GM12875 (cell line): ENCODE data around the gene USP5.

ENCODE experiments used
- H3K4me3 ChIP-seq: one replicate; pipeline ENCODE4 v1.5.1; 2011; ENCODE audit warnings: low read depth, low read length, control low read depth
- CTCF ChIP-seq: IDR thresholded peaks from 2 replicates; pipeline ENCODE4 v1.5.1; 2011; ENCODE audit warnings: low read depth, mild to moderate bottlenecking, control low read depth, inconsistent platforms, low read length, moderate library complexity, borderline replicate concordance; ENCODE audit not compliant: insufficient read depth

The USP5 gene

DNA sequence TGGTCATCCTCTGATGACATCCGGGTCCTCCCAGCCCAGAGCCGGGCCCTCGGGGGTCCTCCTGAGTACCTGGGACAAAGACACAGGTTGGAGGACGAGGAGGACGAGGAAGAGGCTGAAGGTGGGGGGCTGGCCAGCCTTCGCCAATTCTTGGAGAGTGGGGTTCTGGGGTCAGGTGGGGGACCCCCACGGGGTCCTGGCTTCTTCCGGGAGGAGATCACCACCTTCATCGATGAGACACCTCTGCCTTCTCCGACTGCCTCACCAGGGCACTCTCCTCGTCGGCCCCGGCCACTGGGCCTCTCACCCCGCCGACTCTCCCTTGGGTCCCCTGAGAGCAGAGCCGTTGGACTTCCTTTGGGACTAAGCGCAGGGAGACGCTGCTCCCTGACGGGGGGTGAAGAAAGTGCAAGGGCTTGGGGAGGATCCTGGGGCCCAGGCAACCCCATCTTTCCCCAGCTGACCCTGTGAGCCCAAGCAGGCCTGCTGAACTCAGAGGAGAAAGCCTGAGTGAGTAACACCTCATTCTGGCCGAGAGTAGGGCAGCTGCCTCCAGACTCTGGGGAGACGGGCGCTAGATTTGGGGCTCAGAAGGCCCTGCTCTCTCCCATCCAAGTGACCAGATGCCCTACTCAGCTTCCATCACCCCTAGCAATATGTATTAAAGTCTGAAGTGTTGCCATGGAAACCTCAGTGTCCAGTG lies 25.1 kb upstream of the USP5 start:
- H3K4me3 ChIP-seq, result no peak overlapping the region
- no peak for TF ChIP-seq CTCF

GRCh38 chr12:6827437-6827911 lies 24.5 kb upstream of the USP5 start:
- no peak overlapping the region for H3K4me3 ChIP-seq
- TF ChIP-seq CTCF, result no peak

GRCh38 chr12:6827982-6828780 lies 23.8 kb upstream of the USP5 start, which contains the start of gene P3H3:
P3H3 (plus strand) TSS chr12:6828407; CDS start chr12:6828441, 34 bp downstream.
- TF ChIP-seq CTCF, result no peak
- peak within 1 kb of the TSS; percentile 45 for H3K4me3 ChIP-seq

GRCh38 chr12:6828781-6829535 lies 23.0 kb upstream of the USP5 start:
- TF ChIP-seq CTCF, result no peak
- peak overlapping the region; percentile 45 for H3K4me3 ChIP-seq

DNA sequence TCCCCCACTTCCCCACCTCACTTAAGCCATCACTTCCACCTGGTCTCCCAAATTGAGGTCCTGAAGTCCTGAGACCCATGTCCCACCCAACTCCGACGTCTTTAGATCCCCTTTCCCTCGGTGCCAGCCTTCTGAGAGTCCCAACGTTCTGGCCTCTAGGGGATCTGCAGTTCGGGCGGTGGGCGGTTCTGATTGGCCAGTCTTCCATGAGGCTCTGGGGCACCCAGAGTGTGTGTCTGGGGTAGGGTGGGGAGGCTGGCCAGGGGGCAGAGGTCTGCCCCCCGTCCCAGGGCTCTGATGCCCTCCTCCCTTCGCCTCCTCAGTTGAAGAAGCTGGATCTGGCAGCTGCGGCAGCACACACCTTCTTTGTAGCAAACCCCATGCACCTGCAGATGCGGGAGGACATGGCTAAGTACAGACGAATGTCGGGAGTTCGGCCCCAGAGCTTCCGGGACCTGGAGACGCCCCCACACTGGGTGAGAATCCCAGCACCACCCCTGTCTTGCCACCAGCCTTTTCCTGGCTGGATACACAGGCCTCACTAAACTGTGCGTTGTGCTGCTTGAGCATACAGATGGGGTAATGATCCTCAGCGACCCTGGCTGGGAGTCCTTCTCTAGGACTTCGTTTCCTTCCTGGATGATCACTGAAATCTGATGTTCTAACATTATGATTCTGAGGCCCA lies 22.3 kb upstream of the USP5 start:
- TF ChIP-seq CTCF, result no peak
- no peak overlapping the region for H3K4me3 ChIP-seq

GRCh38 chr12:6830286-6830890 lies 21.6 kb upstream of the USP5 start:
- no peak overlapping the region for H3K4me3 ChIP-seq
- no peak for TF ChIP-seq CTCF
